PC-3 (cell line): Measurements from ENCODE around the gene RIOK2.

Source experiments
- CTCF ChIP-seq: fragments of 300-600 bp; sonication (generic); conservative IDR thresholded peaks from 2 replicates; pipeline ENCODE4 v1.5.1; 2017; ENCODE audit warnings: antibody characterized with exemption, low read depth, mild to moderate bottlenecking, low read length
- EZH2 ChIP-seq: fragments of 300-600 bp; sonication (generic); IDR thresholded peaks from one replicate; pipeline ENCODE4 v1.6.1; 2017; ENCODE audit warnings: antibody characterized with exemption, mild to moderate bottlenecking, low read length; ENCODE audit not compliant: unreplicated experiment
- EZH2phosphoT487 ChIP-seq: fragments of 300-600 bp; sonication (generic); IDR thresholded peaks from 2 replicates; pipeline ENCODE4 v1.6.1; 2018; ENCODE audit warnings: mild to moderate bottlenecking, antibody characterized with exemption, low read length, borderline replicate concordance

GRCh38 chr5:97118261-97119006 is 64.6 kb downstream of the RIOK2 start:
- no peak for TF ChIP-seq CTCF
- no peak for TF ChIP-seq EZH2phosphoT487
- TF ChIP-seq EZH2 = no peak
